Measurements from ENCODE around the gene TLCD3B.

The TLCD3B gene

GRCh38 chr16:29987371-29988085 lies 43.5 kb downstream of the TLCD3B start:
- no peak for ATAC-seq
- no peak for TF ChIP-seq CSDC2 (CRISPR knock-in tag; IDR thresholded peaks at IDR 0.05)
- no peak for TF ChIP-seq ISL1 (CRISPR knock-in tag; IDR thresholded peaks at IDR 0.05)
- TF ChIP-seq ZFP30 (CRISPR knock-in tag; IDR thresholded peaks at IDR 0.05), result no peak

- TF ChIP-seq RARB (CRISPR knock-in tag; IDR thresholded peaks at IDR 0.05) (no peak), CSRNP3 (CRISPR knock-in tag; IDR thresholded peaks at IDR 0.05) (no peak), CSDC2 (CRISPR knock-in tag; IDR thresholded peaks at IDR 0.05) (no peak), ZNF565 (CRISPR knock-in tag; conservative IDR thresholded peaks at IDR 0.05; ENCODE audit: low read depth) (no peak), TCF4 (CRISPR knock-in tag; IDR thresholded peaks at IDR 0.05; ENCODE audit: borderline replicate concordance) (no peak), GLIS3 (CRISPR knock-in tag; IDR thresholded peaks at IDR 0.05) (no peak), ARNTL (CRISPR knock-in tag; IDR thresholded peaks at IDR 0.05; ENCODE audit: borderline replicate concordance, low read depth) (no peak), TSHZ2 (CRISPR knock-in tag; IDR thresholded peaks at IDR 0.05) (no peak), ZNF8 (CRISPR knock-in tag; IDR thresholded peaks at IDR 0.05) (no peak), POU6F1 (CRISPR knock-in tag; IDR thresholded peaks at IDR 0.05; ENCODE audit: borderline replicate concordance, low read depth) (no peak), ZC3H10 (CRISPR knock-in tag; IDR thresholded peaks at IDR 0.05) (no peak), ZFP30 (CRISPR knock-in tag; IDR thresholded peaks at IDR 0.05) (no peak)
- ATAC-seq, result no peak
Observed at GRCh38 chr16:29986931-29987330, 44.1 kb downstream of the TLCD3B start.

- TF ChIP-seq PATZ1 (CRISPR knock-in tag; IDR thresholded peaks at IDR 0.05; ENCODE audit: borderline replicate concordance) (no peak), POU6F1 (CRISPR knock-in tag; IDR thresholded peaks at IDR 0.05; ENCODE audit: borderline replicate concordance, low read depth) (no peak), BACH2 (CRISPR knock-in tag; IDR thresholded peaks at IDR 0.05; ENCODE audit: borderline replicate concordance) (no peak), ZNF565 (CRISPR knock-in tag; conservative IDR thresholded peaks at IDR 0.05; ENCODE audit: low read depth) (no peak)
- no peak for ATAC-seq
Observed at GRCh38 chr16:29986231-29986630, 44.8 kb downstream of the TLCD3B start.

GRCh38 chr16:29985271-29985811 lies 45.7 kb downstream of the TLCD3B start:
- TF ChIP-seq ZFP30 (CRISPR knock-in tag; IDR thresholded peaks at IDR 0.05), result no peak
- TF ChIP-seq TSHZ2 (CRISPR knock-in tag; IDR thresholded peaks at IDR 0.05), result no peak
- no peak for TF ChIP-seq ZNF70 (CRISPR knock-in tag; IDR thresholded peaks at IDR 0.05)
- TF ChIP-seq BACH2 (CRISPR knock-in tag; IDR thresholded peaks at IDR 0.05; ENCODE audit: borderline replicate concordance), result no peak
- ATAC-seq, result no peak

Data from SK-N-SH treated with all-trans-retinoic acid at 6 μM for 48 hours (cell line).